Measurements from ENCODE around the gene FIP1L1.
"Not testable (repeated sequence)": the region's sequence is repeated elsewhere in the genome, so short reads cannot be mapped to it uniquely, and the experiment has no call there.

Gene FIP1L1

DNA sequence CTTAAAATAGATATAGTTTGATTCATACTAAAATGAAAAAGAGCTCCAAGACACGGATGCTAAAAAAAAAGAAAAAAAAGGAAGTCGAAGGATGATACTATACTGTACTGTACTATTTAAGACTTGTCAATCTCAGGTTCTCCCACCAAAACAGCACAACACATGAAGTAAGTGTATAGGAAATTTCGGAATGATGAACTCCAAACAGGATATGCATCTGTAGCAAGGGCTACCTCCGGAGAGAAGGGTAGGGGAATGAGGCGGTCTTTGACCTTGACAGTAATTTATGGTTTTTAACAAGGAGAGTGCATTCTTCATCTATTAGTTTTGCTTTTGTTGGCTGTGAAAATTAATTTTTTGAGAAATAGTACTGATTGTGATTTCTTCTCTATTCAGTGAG, 541 bp upstream of the FIP1L1 start:
- no peak for DNase-seq

DNA sequence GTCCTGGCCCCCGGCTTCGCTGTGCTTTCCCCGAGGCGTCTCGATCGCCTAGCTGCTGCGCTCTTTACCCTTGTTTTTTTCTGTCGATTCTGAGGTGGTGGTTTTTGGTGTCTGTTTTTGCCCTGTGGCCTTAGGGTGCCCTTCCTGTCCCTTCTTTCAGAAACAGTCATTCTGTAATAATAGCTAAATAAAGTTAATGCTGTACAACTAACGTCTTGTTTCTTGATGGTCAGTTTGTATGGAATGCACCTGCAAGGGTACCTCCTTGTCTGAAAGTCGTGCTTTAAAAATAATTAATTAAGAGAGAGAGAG, 686 bp downstream of the FIP1L1 start:
- DNase-seq, result no peak

DNA sequence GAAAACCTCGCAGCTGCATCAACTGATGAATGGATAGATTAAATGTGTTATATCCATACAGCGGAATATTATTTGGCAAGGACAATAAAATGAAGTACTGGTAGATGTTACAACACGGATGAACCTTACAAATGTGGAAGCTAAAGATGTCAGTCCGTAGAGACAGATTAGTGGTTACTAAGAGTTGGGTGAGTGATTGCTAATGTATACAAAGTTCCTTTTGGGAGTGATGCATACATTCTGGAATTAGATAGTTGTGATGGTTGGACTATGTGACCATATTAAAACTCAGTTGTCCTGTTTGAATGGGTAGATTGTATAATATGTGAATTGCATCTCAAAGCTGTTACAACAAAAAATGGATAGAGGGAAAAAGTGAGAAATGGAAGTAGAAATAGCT, 2.8 kb downstream of the FIP1L1 start:
- no peak for DNase-seq

GRCh38 chr4:53409479-53409878, 32.0 kb downstream of the FIP1L1 start:
- DNase-seq, result not testable (repeated sequence)

DNA sequence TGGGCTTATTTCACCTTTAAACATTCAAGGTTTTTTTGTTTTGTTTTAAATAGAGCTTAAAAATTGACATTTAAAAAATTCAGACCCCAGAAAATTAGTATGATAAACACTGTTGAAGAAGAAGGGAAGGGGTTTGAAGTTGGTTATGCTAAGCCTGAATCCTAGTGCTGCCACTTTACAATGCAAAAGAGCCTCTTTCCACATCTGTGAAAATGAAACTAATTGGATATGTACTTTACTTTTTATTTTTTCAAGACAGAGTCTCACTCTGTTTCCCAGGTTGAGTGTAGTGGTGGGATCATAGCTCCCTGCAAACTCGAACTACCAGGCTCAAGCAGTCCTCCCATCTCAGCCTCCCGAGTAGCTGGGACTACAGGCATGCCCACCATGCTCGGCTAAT, 41.8 kb downstream of the FIP1L1 start:
- DNase-seq, result no peak

GRCh38 chr4:53421791-53422190, 44.4 kb downstream of the FIP1L1 start:
- no peak for DNase-seq

- no peak for DNase-seq
These were observed 44.9 kb downstream of the FIP1L1 start for GRCh38 chr4:53422367-53422766.

- DNase-seq, result no peak
These were observed 46.8 kb downstream of the FIP1L1 start for GRCh38 chr4:53424280-53424679.

DNA sequence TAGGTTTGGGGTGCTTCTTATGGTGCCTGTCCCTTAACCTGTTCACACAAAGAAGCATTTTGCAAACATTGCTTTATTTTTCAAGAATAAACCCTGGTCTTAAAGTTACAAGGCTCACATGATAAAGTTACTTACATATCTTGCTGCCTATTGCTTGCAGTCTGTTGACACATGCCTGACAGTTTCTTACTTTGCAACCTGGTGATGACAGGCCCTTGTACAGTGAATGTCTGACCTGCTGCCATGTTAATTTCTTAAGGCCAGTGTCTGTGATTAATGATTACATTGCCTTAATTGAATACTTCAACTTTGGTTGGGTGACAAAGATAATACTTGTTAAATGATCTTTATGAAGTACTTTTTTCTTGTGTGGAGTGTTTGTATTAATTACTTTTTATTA, 49.9 kb downstream of the FIP1L1 start:
- DNase-seq, result no peak

- DNase-seq, result no peak
These were observed 53.6 kb downstream of the FIP1L1 start for GRCh38 chr4:53431052-53431451.

- no peak for DNase-seq
These were observed 55.3 kb downstream of the FIP1L1 start for GRCh38 chr4:53432528-53433424.

- peak in 1 of 56 donors; percentile 1 for DNase-seq
These were observed 58.8 kb downstream of the FIP1L1 start for GRCh38 chr4:53436251-53436650.

DNA sequence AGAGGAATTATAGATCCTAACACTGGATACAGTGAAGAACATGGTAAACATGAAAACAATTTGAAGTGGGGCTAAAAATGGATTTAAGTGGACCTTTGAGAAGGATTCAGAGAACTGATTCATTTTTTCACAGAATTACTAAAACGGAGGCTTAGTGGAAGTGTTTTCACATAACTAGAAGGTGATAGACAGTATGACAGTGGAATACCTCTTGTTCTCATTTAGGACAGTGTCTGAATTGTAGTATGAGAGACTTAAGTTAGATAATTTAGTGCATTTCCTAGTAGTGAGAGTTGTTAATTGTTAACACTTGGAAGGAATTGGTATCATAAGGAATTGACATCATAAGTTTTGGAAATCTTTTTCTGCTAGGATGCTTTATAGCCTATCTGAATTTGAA, 64.1 kb downstream of the FIP1L1 start:
- no peak for DNase-seq

DNA sequence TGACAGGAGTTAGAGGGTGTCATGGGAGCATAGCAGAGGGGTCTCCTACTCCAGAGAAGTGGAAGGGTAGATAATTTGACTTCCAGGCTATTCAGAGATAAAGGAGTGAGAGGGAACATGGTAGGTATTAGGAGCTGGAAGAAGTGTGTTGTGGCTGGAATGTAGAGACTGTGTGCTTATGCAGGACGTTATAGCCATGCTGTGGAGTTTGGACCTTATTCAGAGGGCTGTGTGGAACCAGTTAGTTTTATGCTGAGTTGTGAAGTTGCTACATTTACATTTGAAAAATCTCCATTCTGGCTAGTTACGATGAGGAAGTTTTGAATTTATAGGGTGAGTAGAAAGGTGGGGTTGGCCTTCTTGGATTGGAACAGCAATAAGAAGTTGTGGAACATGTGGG, 67.5 kb downstream of the FIP1L1 start:
- no peak for DNase-seq

DNA sequence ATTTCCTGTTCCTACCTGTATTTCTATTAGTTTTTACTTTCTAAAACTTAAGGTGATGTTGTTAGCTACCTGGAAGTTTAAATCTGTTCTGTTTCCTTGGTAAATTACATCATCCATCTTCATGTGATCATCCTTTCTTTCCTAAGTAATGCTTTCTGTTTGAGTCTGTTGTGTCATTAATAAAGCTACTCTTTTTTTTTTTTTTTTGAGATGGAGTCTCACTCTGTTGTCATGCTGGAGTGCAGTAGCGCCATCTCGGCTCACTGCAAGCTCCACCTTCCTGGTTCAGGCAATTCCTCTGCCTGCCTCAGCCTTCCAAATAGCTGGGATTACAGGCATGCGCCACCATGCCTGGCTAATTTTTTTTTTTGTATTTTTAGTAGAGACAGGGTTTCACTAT, 73.3 kb downstream of the FIP1L1 start:
- peak in 2 of 56 donors; percentile 1 to 3 for DNase-seq

DNA sequence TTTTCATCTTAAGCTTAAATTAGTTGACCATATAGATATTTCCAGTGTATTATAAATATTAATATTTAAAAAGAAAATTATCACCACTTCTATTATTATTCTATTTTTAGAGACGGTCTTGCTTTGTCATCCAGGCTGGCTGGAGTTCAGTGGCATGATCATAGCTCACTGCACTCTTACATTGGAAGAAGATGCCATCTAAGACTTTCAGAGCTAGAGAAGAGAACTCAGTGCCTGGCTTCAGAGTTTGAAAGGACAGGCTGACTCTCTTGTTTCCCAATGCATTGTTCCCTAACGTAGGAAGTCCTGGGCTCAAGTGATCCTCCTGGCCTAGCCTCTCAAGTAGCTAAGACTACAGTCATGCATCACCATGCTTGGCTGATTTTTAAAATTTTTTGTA, 75.9 kb downstream of the FIP1L1 start:
- DNase-seq, result no peak

- no peak for DNase-seq
These were observed 78.3 kb downstream of the FIP1L1 start for GRCh38 chr4:53455766-53456165.

- DNase-seq, result no peak
These were observed 78.7 kb downstream of the FIP1L1 start for GRCh38 chr4:53456178-53456577.

- no peak for DNase-seq
These were observed 82.1 kb downstream of the FIP1L1 start for GRCh38 chr4:53459548-53459947.

DNA sequence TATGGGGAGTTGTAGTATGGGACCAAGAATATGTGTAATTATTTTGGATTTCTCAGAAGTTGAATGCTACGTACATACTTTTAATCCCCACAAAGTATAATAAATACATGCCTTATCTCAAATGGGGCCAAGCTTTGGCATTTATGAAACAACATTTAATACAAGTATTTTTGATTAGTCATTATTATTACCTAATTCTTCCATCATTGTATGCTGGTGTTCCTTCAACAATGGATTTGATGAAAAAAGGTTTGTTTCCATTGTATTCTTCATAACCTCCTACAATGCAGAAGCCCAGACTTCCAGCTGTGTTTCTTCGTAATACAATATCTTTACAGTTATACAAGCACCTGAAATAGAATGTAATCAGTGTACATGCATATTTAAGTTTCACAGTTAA, 83.8 kb downstream of the FIP1L1 start:
- no peak for DNase-seq

DNA sequence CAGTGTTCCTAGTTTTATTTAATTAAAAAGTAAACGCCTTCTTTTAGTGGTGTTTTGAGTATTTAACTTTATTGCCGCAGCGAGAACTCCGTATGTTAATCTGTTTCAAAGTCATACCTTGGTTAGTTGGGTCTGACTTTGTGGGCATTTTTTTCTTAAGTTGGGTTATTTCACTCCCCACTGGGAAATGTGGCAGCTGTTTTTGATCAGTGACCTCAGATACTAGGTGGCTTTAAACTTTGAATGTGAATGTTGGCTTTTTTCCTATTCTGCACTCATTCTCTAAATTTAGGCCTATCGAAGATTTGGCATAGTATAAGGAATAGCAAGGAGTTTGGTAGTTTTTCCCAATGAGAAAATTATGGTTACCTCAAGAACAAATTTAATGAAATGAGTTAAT, 85.9 kb downstream of the FIP1L1 start:
- DNase-seq, result no peak

DNA sequence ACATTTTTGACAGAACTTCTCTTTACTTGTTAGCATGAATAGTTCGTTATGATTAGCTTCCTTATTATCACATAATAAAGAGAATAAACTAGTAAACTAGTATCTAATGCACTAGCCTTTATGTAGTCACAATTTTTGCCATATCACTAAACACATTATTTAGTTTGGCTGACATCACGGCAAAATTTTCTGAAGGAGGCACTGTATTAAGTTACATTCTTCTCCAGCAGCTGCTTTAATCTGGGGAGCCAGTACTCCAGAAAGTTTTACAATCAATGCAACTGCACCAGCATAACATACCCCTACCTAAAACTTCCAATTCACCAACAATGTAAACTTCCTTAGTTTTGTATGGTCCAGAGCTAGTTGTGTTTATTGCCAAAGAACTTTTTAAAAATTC, 87.8 kb downstream of the FIP1L1 start:
- no peak for DNase-seq

DNA sequence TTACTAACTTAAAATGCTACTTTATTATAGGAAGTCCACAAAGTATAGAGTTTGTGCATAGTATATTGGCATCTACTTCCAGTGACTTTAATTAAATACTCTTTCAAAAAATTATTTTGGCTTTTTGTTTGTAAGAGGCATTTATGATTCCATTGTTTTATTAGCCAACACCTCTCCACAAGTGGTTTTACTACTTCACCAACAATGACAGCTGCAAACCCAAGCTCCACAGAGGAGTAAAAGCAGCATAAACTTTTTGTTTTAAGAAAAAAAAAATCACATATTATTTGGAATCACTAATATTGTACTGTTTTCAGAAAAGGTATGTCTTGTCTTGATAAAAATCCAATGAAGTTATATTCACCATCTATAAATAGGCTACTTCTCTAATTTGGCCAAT, 88.5 kb downstream of the FIP1L1 start:
- no peak for DNase-seq

DNA sequence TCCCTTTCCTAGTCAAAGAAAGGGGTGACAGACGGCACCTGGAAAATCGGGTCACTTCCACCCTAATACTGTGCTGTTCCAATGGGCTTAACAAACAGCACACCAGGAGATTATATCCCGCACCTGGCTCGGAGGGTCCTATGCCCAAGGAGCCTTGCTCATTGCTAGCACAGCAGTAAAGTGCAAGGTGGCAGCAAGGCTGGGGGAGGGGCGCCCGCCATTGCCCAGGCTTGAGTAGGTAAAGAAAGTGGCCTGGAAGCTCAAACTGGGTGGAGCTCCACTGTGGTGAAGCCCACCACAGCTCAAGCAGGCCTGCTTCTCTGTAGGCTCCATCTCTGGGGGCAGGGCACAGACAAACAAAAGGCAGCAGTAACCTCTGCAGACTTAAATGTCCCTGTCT, 89.1 kb downstream of the FIP1L1 start:
- DNase-seq, result not testable (repeated sequence)

Measured in amygdala (tissue), 56 donors.